Activated CD4-positive, alpha-beta T cell treated with anti-CD3 and anti-CD28 coated beads, Interleukin-10, Interleukin-2, amounts not matched to agents 100 ng/mL and 50 ng/mL, durations not matched to agents 16 hours and 8 hours (primary cell): ENCODE data around the gene MEIS2.
"Not testable (repeated sequence)": the region's sequence is repeated elsewhere in the genome, so short reads cannot be mapped to it uniquely, and the experiment has no call there.

ENCODE experiments used
- DNase-seq: peaks from one replicate; pipeline ENCODE4 v3.0.0-alpha.2; 2020

MEIS2 gene

GRCh38 chr15:37004373-37004869 is 95.9 kb downstream of the MEIS2 start:
- no peak for DNase-seq

GRCh38 chr15:37002041-37002672 is 98.2 kb downstream of the MEIS2 start:
- no peak for DNase-seq

- no peak for DNase-seq
These were observed 98.9 kb downstream of the MEIS2 start for GRCh38 chr15:37001417-37001816.

GRCh38 chr15:36999778-37000177 is 100.6 kb downstream of the MEIS2 start:
- DNase-seq: no peak

GRCh38 chr15:36996538-36997181 is 103.7 kb downstream of the MEIS2 start:
- DNase-seq: no peak

GRCh38 chr15:36996121-36996520 is 104.2 kb downstream of the MEIS2 start:
- no peak for DNase-seq

GRCh38 chr15:36994790-36995189 is 105.6 kb downstream of the MEIS2 start:
- no peak for DNase-seq

GRCh38 chr15:36992454-36992853 is 107.9 kb downstream of the MEIS2 start:
- no peak for DNase-seq

GRCh38 chr15:36988947-36989346 is 111.4 kb downstream of the MEIS2 start:
- DNase-seq: no peak

- DNase-seq: no peak
These were observed 117.9 kb downstream of the MEIS2 start for GRCh38 chr15:36982430-36982829.

- not testable (repeated sequence) for DNase-seq
These were observed 120.1 kb downstream of the MEIS2 start for GRCh38 chr15:36980281-36980680.

- DNase-seq: no peak
These were observed 121.7 kb downstream of the MEIS2 start for GRCh38 chr15:36978625-36979024.

- no peak for DNase-seq
These were observed 122.2 kb downstream of the MEIS2 start for GRCh38 chr15:36978126-36978525.

- no peak for DNase-seq
These were observed 122.7 kb downstream of the MEIS2 start for GRCh38 chr15:36977659-36978058.

GRCh38 chr15:36972704-36973103 is 127.6 kb downstream of the MEIS2 start:
- no peak for DNase-seq

GRCh38 chr15:36970522-36970921 is 129.8 kb downstream of the MEIS2 start:
- no peak for DNase-seq

GRCh38 chr15:36967929-36968328 is 132.4 kb downstream of the MEIS2 start:
- no peak for DNase-seq

GRCh38 chr15:36966708-36967107 is 133.6 kb downstream of the MEIS2 start:
- DNase-seq: no peak

- no peak for DNase-seq
These were observed 134.6 kb downstream of the MEIS2 start for GRCh38 chr15:36965570-36966342.

GRCh38 chr15:36964626-36965025 is 135.7 kb downstream of the MEIS2 start:
- DNase-seq: no peak

GRCh38 chr15:36961956-36962355 is 138.4 kb downstream of the MEIS2 start:
- DNase-seq: no peak

- no peak for DNase-seq
These were observed 139.5 kb downstream of the MEIS2 start for GRCh38 chr15:36960947-36961227.

- no peak for DNase-seq
These were observed 140.0 kb downstream of the MEIS2 start for GRCh38 chr15:36960179-36960946.
